Nephron (organoid): ENCODE measurements around the gene TMEM151B.
"Not testable (repeated sequence)": the region's sequence is repeated elsewhere in the genome, so short reads cannot be mapped to it uniquely, and the experiment has no call there.

Experiments used
- H3K27ac Mint-ChIP-seq, 3 experiments: 2 replicates each; pipeline ENCODE4 v1.8.0; 2020; ENCODE audit warnings: mixed read lengths in 3 of 3, mild to moderate bottlenecking in 2 of 3, moderate library complexity in 1 of 3
- H3K27me3 Mint-ChIP-seq: 2 replicates; pipeline ENCODE4 v1.8.0; 2021; ENCODE audit warnings: low read depth, mild to moderate bottlenecking, moderate library complexity, mixed read lengths
- H3K36me3 Mint-ChIP-seq: 2 replicates; pipeline ENCODE4 v1.8.0; 2020; ENCODE audit warnings: low read depth, mixed read lengths
- H3K4me1 Mint-ChIP-seq: 2 replicates; pipeline ENCODE4 v1.8.0; 2020; ENCODE audit warnings: mixed read lengths
- H3K4me3 Mint-ChIP-seq, 3 experiments: 2 replicates each; pipeline ENCODE4 v1.8.0; 2020; ENCODE audit warnings: mild to moderate bottlenecking in 3 of 3, mixed read lengths in 3 of 3, moderate library complexity in 2 of 3
- H3K9me3 Mint-ChIP-seq: 2 replicates; pipeline ENCODE4 v1.8.0; 2020; ENCODE audit warnings: mixed read lengths
- TF ChIP-seq, protein P1 (sequence below), 3 experiments: fragments of 200-600 bp; sonication (generic); IDR thresholded peaks; one replicate each; pipeline ENCODE4 v1.5.0; 2021; ENCODE audit warnings: antibody characterized with exemption in 3 of 3; ENCODE audit not compliant: unreplicated experiment in 3 of 3

The TMEM151B gene

DNA sequence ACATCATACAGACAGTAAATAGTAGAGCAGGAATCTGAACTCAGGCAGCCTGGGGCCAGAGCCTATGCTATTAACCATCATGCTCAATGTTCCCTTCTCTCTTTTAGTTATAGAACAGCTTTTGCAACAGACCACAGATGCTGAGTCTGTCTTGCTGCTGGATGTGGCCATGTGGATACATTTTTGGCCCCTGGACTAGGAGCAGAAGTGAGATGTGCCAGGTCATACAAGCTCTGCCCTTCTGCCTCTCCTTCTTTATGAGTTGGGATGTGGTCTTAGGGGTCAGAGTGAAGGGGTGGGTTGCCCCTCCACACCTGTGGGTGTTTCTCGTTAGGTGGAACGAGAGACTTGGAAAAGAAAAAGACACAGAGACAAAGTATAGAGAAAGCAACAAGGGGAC, 57.5 kb downstream of the TMEM151B start:
- H3K27me3 Mint-ChIP-seq: peaks cover 27% of the 10 kb centered on the region
- no peaks in the 10 kb centered on the region for H3K4me1 Mint-ChIP-seq
- H3K36me3 Mint-ChIP-seq: no peaks in the 10 kb centered on the region
- TF ChIP-seq, protein P1, sequence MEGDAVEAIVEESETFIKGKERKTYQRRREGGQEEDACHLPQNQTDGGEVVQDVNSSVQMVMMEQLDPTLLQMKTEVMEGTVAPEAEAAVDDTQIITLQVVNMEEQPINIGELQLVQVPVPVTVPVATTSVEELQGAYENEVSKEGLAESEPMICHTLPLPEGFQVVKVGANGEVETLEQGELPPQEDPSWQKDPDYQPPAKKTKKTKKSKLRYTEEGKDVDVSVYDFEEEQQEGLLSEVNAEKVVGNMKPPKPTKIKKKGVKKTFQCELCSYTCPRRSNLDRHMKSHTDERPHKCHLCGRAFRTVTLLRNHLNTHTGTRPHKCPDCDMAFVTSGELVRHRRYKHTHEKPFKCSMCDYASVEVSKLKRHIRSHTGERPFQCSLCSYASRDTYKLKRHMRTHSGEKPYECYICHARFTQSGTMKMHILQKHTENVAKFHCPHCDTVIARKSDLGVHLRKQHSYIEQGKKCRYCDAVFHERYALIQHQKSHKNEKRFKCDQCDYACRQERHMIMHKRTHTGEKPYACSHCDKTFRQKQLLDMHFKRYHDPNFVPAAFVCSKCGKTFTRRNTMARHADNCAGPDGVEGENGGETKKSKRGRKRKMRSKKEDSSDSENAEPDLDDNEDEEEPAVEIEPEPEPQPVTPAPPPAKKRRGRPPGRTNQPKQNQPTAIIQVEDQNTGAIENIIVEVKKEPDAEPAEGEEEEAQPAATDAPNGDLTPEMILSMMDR (IDR thresholded peaks at IDR 0.05; ENCODE audit: unreplicated experiment in 3 of 3): no peak
- H3K4me3 Mint-ChIP-seq: no peak overlapping the region
- H3K9me3 Mint-ChIP-seq: no peaks in the 10 kb centered on the region
- H3K27ac Mint-ChIP-seq: no peak overlapping the region

DNA sequence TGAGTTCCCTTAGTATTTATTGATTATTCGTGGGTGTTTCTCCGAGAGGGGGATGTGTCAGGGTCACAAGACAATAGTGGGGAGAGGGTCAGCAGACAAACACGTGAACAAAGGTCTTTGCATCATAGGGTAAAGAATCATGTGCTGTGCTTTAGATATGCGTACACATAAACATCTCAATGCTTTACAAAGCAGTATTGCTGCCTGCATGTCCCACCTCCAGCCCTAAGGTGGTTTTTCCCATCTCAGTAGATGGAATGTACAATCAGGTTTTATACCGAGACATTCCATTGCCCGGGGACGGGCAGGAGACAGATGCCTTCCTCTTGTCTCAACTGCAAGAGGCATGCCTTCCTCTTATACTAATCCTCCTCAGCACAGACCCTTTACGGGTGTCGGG, 58.0 kb downstream of the TMEM151B start:
- H3K9me3 Mint-ChIP-seq, H3K4me3 Mint-ChIP-seq, H3K36me3 Mint-ChIP-seq, H3K4me1 Mint-ChIP-seq, H3K27ac Mint-ChIP-seq: not testable (repeated sequence)
- peaks cover 25% of the 10 kb centered on the region for H3K27me3 Mint-ChIP-seq

DNA sequence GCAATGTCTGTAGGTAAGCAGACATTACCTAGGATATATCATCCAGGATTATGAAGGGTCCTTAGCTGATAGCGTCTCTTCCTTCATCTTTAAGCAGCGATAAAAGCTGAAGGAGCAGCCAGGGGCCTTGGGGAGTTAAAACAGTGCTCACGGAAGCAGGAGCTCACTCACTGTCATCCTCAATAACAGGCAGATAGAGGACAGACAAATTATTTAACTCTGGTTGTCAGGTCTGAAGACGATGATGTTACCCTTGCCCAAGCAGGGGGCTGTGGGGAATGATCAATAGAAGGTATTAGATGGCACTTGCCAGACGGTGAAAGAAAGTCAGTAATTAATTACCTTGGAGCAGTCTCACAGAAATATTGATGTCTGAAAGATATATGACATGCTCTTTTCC, 59.6 kb downstream of the TMEM151B start:
- Mint-ChIP-seq H3K4me1 (no peaks in the 10 kb centered on the region), H3K36me3 (no peaks in the 10 kb centered on the region), H3K4me3 (no peak overlapping the region), H3K27ac (no peak overlapping the region), H3K9me3 (no peaks in the 10 kb centered on the region), H3K27me3 (peaks cover 29% of the 10 kb centered on the region)
- TF ChIP-seq, protein P1 (IDR thresholded peaks at IDR 0.05; ENCODE audit: unreplicated experiment in 3 of 3): no peak

DNA sequence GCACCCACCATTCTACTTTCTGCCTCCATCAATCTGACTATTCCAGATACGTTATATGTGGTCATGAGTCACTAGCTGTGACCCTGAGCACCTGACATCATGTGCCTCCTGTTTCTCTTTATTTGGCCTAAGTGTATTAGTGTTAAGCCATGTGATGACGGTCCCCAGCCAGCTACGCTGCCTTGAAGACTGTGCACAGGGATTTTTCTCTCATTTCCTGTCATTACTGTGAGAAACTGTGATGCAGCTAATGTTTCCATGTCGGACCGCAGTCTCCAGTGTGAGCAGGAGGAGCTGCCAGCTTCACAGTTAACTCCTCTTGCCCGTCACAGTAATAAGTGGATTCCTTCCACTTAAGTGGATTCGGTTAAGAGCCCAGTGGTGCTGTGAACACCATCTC, 62.3 kb downstream of the TMEM151B start:
- TF ChIP-seq, protein P1 (IDR thresholded peaks at IDR 0.05; ENCODE audit: unreplicated experiment in 3 of 3): no peak
- H3K27me3 Mint-ChIP-seq: peaks cover 31% of the 10 kb centered on the region
- H3K9me3 Mint-ChIP-seq: no peaks in the 10 kb centered on the region
- H3K36me3 Mint-ChIP-seq: no peaks in the 10 kb centered on the region
- no peaks in the 10 kb centered on the region for H3K4me1 Mint-ChIP-seq
- no peak overlapping the region for H3K4me3 Mint-ChIP-seq
- no peak overlapping the region for H3K27ac Mint-ChIP-seq

DNA sequence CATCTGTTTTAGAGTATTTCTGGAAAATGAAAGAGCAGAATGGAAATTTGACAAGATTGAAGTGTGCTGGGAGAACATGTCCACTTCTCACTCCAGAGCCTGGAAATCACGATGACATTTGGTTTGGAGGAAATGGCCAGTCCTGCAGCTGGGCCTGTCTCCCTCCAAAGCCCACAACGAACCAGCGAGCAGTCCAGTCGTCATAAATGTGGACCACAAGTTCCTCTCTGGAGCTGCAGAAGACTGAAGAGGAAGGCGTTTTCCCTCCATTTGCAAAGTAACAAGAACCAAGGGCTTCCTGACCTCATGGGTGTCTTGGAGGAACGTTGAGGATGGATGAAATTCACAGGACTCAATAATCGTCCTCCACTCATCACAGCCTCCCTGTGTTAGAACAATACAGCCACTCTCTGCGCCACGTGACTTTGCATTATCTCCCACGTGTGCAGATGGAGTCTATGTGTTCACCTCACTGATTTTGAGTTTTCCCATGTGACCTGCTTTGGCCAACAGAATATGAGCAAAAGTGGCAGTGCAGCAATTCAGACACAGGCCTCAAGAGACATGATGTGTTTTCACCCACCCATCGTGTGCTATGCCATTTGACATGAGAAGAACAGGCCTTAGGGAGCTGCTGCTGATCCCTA, 63.1 kb downstream of the TMEM151B start:
- H3K27ac Mint-ChIP-seq: no peak overlapping the region
- peaks cover 29% of the 10 kb centered on the region for H3K27me3 Mint-ChIP-seq
- H3K4me1 Mint-ChIP-seq: peaks cover 1% of the 10 kb centered on the region
- H3K36me3 Mint-ChIP-seq: no peaks in the 10 kb centered on the region
- no peak overlapping the region for H3K4me3 Mint-ChIP-seq
- TF ChIP-seq, protein P1 (IDR thresholded peaks at IDR 0.05; ENCODE audit: unreplicated experiment in 3 of 3): no peak
- H3K9me3 Mint-ChIP-seq: no peaks in the 10 kb centered on the region

DNA sequence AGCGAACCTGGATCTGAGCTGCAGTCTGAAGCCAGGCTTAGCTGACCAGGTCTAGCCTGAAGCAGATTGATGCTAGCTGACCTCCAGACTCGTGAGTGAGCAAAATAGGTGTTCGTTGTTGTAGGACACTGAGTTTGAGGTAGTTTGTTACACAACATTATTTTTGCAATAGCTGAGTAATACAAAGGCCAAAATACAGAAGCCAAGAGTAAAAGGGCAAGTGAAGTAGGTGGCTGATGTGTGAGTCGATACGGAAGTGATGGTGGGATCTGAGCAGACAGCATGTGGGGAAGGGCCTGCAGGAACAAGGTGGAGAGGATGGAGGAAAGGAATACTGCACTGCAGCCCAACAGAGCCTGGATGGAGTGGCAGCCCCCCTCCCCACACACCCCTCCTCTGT, 63.7 kb downstream of the TMEM151B start:
- Mint-ChIP-seq H3K4me3 (no peak overlapping the region), H3K9me3 (no peaks in the 10 kb centered on the region), H3K4me1 (peaks cover 6% of the 10 kb centered on the region), H3K27ac (no peak overlapping the region), H3K27me3 (peaks cover 29% of the 10 kb centered on the region), H3K36me3 (no peaks in the 10 kb centered on the region)
- TF ChIP-seq, protein P1 (IDR thresholded peaks at IDR 0.05; ENCODE audit: unreplicated experiment in 3 of 3): no peak
